Measurements from ENCODE around the gene CD79A. TPM values are rescaled to one million over a fixed set of nuclear protein-coding genes. Genes with fewer than 3 reads are reported as not detected.

Gene CD79A
- total and polyA plus RNA-seq, 2 donors (not counting 3 experiments of a cell fraction or from before 2014, with no cell fraction given) = 0.32 TPM; not detected in 1

GRCh38 chr19:41853344-41853743 is 23.7 kb upstream of the CD79A start:
- intact Hi-C loops (cut with micrococcal nuclease) = no loop called here
- Histone ChIP-seq H3K27me3 (ENCODE audit: control insufficient read depth in 2 of 2, insufficient read depth in 2 of 2, low read length in 2 of 2) (peaks cover 27 to 39% of the 10 kb centered on the region in 2 experiments), H4K20me1 (replicated peaks; ENCODE audit: control insufficient read depth, extremely low read depth, insufficient read depth, low read length) (no peaks in the 10 kb centered on the region), H3K9me1 (replicated peaks; ENCODE audit: control insufficient read depth, extremely low read depth, insufficient read depth, low read length) (no peaks in the 10 kb centered on the region), H3K9ac (replicated peaks; ENCODE audit: extremely low read depth, insufficient read depth, low read length) (no peak overlapping the region), H2AFZ (ENCODE audit: low read depth, low read length) (no peak overlapping the region), H3K4me1 (ENCODE audit: control insufficient read depth, extremely low read depth, insufficient read depth, low read length) (no peaks in the 10 kb centered on the region), H3K4me3 (replicated peaks in 1 of 3; ENCODE audit: insufficient read depth in 1 of 3, low read depth in 1 of 3, low read length in 3 of 3) (no peak overlapping the region), H3K36me3 (ENCODE audit: control insufficient read depth in 2 of 2, extremely low read depth in 1 of 2, insufficient read depth in 2 of 2, low read length in 2 of 2) (no peaks in the 10 kb centered on the region), H3K27ac (ENCODE audit: insufficient read depth, low read depth, low read length) (no peak overlapping the region), H3K79me2 (ENCODE audit: control insufficient read depth, insufficient read depth, low read length) (no peaks in the 10 kb centered on the region), H3K4me2 (ENCODE audit: insufficient read depth, low read length) (no peak overlapping the region), H3K9me3 (replicated peaks; ENCODE audit: control insufficient read depth, insufficient read depth, low read length) (no peaks in the 10 kb centered on the region)
- FAIRE-seq (no peak), DNase-seq (ENCODE audit: low read depth, low spot score) (no peak)
- POLR2A ChIA-PET = no interaction called here
- CTCF ChIA-PET = interaction anchor here (0.8 to 1.4 kb wide), 2 partner anchors 78 to 162 kb away, joined by 3 read pairs; no protein-coding TSS in a partner anchor
- dilution Hi-C loops (cut with MboI; ENCODE audit: extremely low pct_ligation_motif_present, low sequenced_read_pairs) = no loop called here
- no TSS peak for BruUV-seq (replicated peaks)
- TF ChIP-seq CTCF (IDR thresholded peaks at IDR 0.05; ENCODE audit: extremely low read depth in 1 of 2, insufficient read depth in 1 of 2, low read depth in 1 of 2, low read length in 2 of 2) (no peak), POLR2A (IDR thresholded peaks at IDR 0.05; ENCODE audit: low read depth, low read length) (no peak), FOS (IDR thresholded peaks at IDR 0.05; ENCODE audit: borderline replicate concordance, insufficient read depth, low read length) (no peak), GATA2 (IDR thresholded peaks at IDR 0.05; ENCODE audit: insufficient read depth, insufficient read length, low read depth, low read length) (no peak), MYC (IDR thresholded peaks at IDR 0.05; ENCODE audit: low read depth, low read length) (no peak)

- Histone ChIP-seq H2AFZ (ENCODE audit: low read depth, low read length) (no peak overlapping the region), H3K9me1 (replicated peaks; ENCODE audit: control insufficient read depth, extremely low read depth, insufficient read depth, low read length) (no peaks in the 10 kb centered on the region), H3K27me3 (ENCODE audit: control insufficient read depth in 2 of 2, insufficient read depth in 2 of 2, low read length in 2 of 2) (peaks cover 27 to 39% of the 10 kb centered on the region in 2 experiments), H3K4me2 (ENCODE audit: insufficient read depth, low read length) (no peak overlapping the region), H3K4me1 (ENCODE audit: control insufficient read depth, extremely low read depth, insufficient read depth, low read length) (no peaks in the 10 kb centered on the region), H3K9ac (replicated peaks; ENCODE audit: extremely low read depth, insufficient read depth, low read length) (no peak overlapping the region), H3K27ac (ENCODE audit: insufficient read depth, low read depth, low read length) (no peak overlapping the region), H3K79me2 (ENCODE audit: control insufficient read depth, insufficient read depth, low read length) (no peaks in the 10 kb centered on the region), H3K4me3 (replicated peaks in 1 of 3; ENCODE audit: insufficient read depth in 1 of 3, low read depth in 1 of 3, low read length in 3 of 3) (no peak overlapping the region), H3K9me3 (replicated peaks; ENCODE audit: control insufficient read depth, insufficient read depth, low read length) (no peaks in the 10 kb centered on the region), H4K20me1 (replicated peaks; ENCODE audit: control insufficient read depth, extremely low read depth, insufficient read depth, low read length) (no peaks in the 10 kb centered on the region), H3K36me3 (ENCODE audit: control insufficient read depth in 2 of 2, extremely low read depth in 1 of 2, insufficient read depth in 2 of 2, low read length in 2 of 2) (no peaks in the 10 kb centered on the region)
- ChIA-PET POLR2A (no interaction called here), CTCF (interaction anchor here (0.8 to 1.4 kb wide), 2 partner anchors 79 to 162 kb away, joined by 3 read pairs; no protein-coding TSS in a partner anchor)
- TF ChIP-seq EZH2 (IDR thresholded peaks at IDR 0.05; ENCODE audit: borderline replicate concordance, low read depth, low read length, severe bottlenecking) = no peak
- TF ChIP-seq MAX (IDR thresholded peaks at IDR 0.05; ENCODE audit: insufficient read depth, insufficient read length) = no peak
- no peak for TF ChIP-seq FOS (IDR thresholded peaks at IDR 0.05; ENCODE audit: borderline replicate concordance, insufficient read depth, low read length)
- no peak for TF ChIP-seq CTCF (IDR thresholded peaks at IDR 0.05; ENCODE audit: extremely low read depth in 1 of 2, insufficient read depth in 1 of 2, low read depth in 1 of 2, low read length in 2 of 2)
- no peak for TF ChIP-seq POLR2AphosphoS5 (IDR thresholded peaks at IDR 0.05; ENCODE audit: insufficient read depth, low read depth, low read length)
- TF ChIP-seq GATA2 (IDR thresholded peaks at IDR 0.05; ENCODE audit: insufficient read depth, insufficient read length, low read depth, low read length) = no peak
- TF ChIP-seq MYC (IDR thresholded peaks at IDR 0.05; ENCODE audit: low read depth, low read length) = no peak
- TF ChIP-seq POLR2A (IDR thresholded peaks at IDR 0.05; ENCODE audit: low read depth, low read length) = no peak
- no peak for TF ChIP-seq JUN (IDR thresholded peaks at IDR 0.05; ENCODE audit: borderline replicate concordance, insufficient read depth, insufficient read length, low read depth)
- dilution Hi-C loops (cut with MboI; ENCODE audit: extremely low pct_ligation_motif_present, low sequenced_read_pairs) = no loop called here
- intact Hi-C loops (cut with micrococcal nuclease) = no loop called here
- no peak for DNase-seq (ENCODE audit: low read depth, low spot score)
- no peak for FAIRE-seq
- BruUV-seq (replicated peaks) = no TSS peak
Measured at GRCh38 chr19:41853768-41854167, 23.3 kb upstream of the CD79A start.
